H9 (cell line): Measurements from ENCODE around the gene TFR2. TPM values are rescaled to one million over a fixed set of nuclear protein-coding genes. Genes with fewer than 3 reads are reported as not detected.

Experiments used
- DNase-seq: peaks from one replicate; pipeline ENCODE4 v3.0.0-alpha.2; 2017
- H2AFZ ChIP-seq: one replicate; pipeline ENCODE4 v1.6.1; 2013; ENCODE audit warnings: mild to moderate bottlenecking, low read length, control low read depth, moderate library complexity
- H2AK5ac ChIP-seq: 2 replicates; pipeline ENCODE4 v1.6.1; 2013; ENCODE audit warnings: low read length, control low read depth, mixed read lengths; ENCODE audit not compliant: insufficient read length
- H2BK120ac ChIP-seq: one replicate; pipeline ENCODE4 v1.6.1; 2013; ENCODE audit warnings: low read depth, mild to moderate bottlenecking, low read length, control low read depth, inconsistent platforms; ENCODE audit not compliant: poor library complexity, severe bottlenecking
- H2BK12ac ChIP-seq: 2 replicates; pipeline ENCODE4 v1.6.1; 2013; ENCODE audit warnings: low read length, control low read depth, mixed read lengths, low read depth; ENCODE audit not compliant: insufficient read length
- H2BK15ac ChIP-seq: 2 replicates; pipeline ENCODE4 v1.6.1; 2013; ENCODE audit warnings: low read depth, low read length, control low read depth
- H2BK20ac ChIP-seq: one replicate; pipeline ENCODE4 v1.6.1; 2013; ENCODE audit warnings: low read depth, mild to moderate bottlenecking, low read length, control low read depth, inconsistent platforms; ENCODE audit not compliant: poor library complexity, severe bottlenecking
- H2BK5ac ChIP-seq: 2 replicates; pipeline ENCODE4 v1.6.1; 2013; ENCODE audit warnings: low read length, control low read depth, mixed read lengths; ENCODE audit not compliant: insufficient read length
- H3K14ac ChIP-seq: 2 replicates; pipeline ENCODE4 v1.6.1; 2013; ENCODE audit warnings: low read length, control low read depth; ENCODE audit not compliant: insufficient read depth
- H3K18ac ChIP-seq: 2 replicates; pipeline ENCODE4 v1.6.1; 2013; ENCODE audit warnings: low read depth, mild to moderate bottlenecking, mixed read lengths, low read length, control low read depth; ENCODE audit not compliant: insufficient read length
- H3K23ac ChIP-seq: 2 replicates; pipeline ENCODE4 v1.6.1; 2013; ENCODE audit warnings: low read length, control low read depth, mixed read lengths, low read depth; ENCODE audit not compliant: insufficient read length
- H3K23me2 ChIP-seq: 2 replicates; pipeline ENCODE4 v1.6.1; 2013; ENCODE audit warnings: low read depth, mild to moderate bottlenecking, mixed read lengths, low read length, control low read depth; ENCODE audit not compliant: insufficient read length, poor library complexity, severe bottlenecking
- H3K27ac ChIP-seq: 2 replicates; pipeline ENCODE4 v1.5.1; 2013; ENCODE audit warnings: low read length, control low read depth, mixed read lengths, low read depth; ENCODE audit not compliant: insufficient read length
- H3K27me3 ChIP-seq: 2 replicates; pipeline ENCODE4 v1.6.1; 2013; ENCODE audit warnings: low read length, control low read depth, inconsistent platforms; ENCODE audit not compliant: insufficient read depth
- H3K4ac ChIP-seq: 2 replicates; pipeline ENCODE4 v1.6.1; 2013; ENCODE audit warnings: low read depth, mild to moderate bottlenecking, control low read depth, inconsistent platforms, low read length, moderate library complexity
- H3K4me1 ChIP-seq: 2 replicates; pipeline ENCODE4 v1.6.1; 2013; ENCODE audit warnings: low read length, control low read depth, inconsistent platforms; ENCODE audit not compliant: insufficient read depth
- H3K4me2 ChIP-seq: 2 replicates; pipeline ENCODE4 v1.6.1; 2013; ENCODE audit warnings: low read length, control low read depth, mixed read lengths; ENCODE audit not compliant: insufficient read length, insufficient read depth
- H3K56ac ChIP-seq: 2 replicates; pipeline ENCODE4 v1.6.1; 2013; ENCODE audit warnings: low read depth, mild to moderate bottlenecking, mixed read lengths, low read length, control low read depth; ENCODE audit not compliant: insufficient read length
- H3K79me1 ChIP-seq: 2 replicates; pipeline ENCODE4 v1.6.1; 2013; ENCODE audit warnings: low read depth, mild to moderate bottlenecking, moderate library complexity, low read length, control low read depth, inconsistent platforms; ENCODE audit not compliant: insufficient read depth, poor library complexity, severe bottlenecking
- H3K79me2 ChIP-seq: 2 replicates; pipeline ENCODE4 v1.6.1; 2013; ENCODE audit warnings: low read length, control low read depth, inconsistent platforms; ENCODE audit not compliant: insufficient read depth
- H3K9ac ChIP-seq: 2 replicates; pipeline ENCODE4 v1.6.1; 2013; ENCODE audit warnings: low read length, control low read depth, mixed read lengths; ENCODE audit not compliant: insufficient read length; ENCODE audit errors: extremely low read depth
- H3K9me3 ChIP-seq: one replicate; pipeline ENCODE4 v1.6.1; 2013; ENCODE audit warnings: low read depth, low read length, inconsistent platforms; ENCODE audit not compliant: control insufficient read depth
- H3T11ph ChIP-seq: one replicate; pipeline ENCODE4 v1.6.1; 2013; ENCODE audit warnings: mild to moderate bottlenecking, low read length, control low read depth, inconsistent platforms
- H4K20me1 ChIP-seq: one replicate; pipeline ENCODE4 v1.6.1; 2013; ENCODE audit not compliant: control insufficient read depth, insufficient read length, insufficient read depth
- H4K5ac ChIP-seq: 2 replicates; pipeline ENCODE4 v1.6.1; 2013; ENCODE audit warnings: low read depth, mild to moderate bottlenecking, mixed read lengths, low read length, control low read depth; ENCODE audit not compliant: insufficient read length
- H4K8ac ChIP-seq: replicated peaks from 2 replicates; pipeline ENCODE4 v1.6.1; 2013; ENCODE audit warnings: low read length, control low read depth, mixed read lengths, low read depth; ENCODE audit not compliant: insufficient read length
- H4K91ac ChIP-seq: 2 replicates; pipeline ENCODE4 v1.6.1; 2013; ENCODE audit warnings: low read depth, mild to moderate bottlenecking, moderate library complexity, mixed read lengths, low read length, control low read depth; ENCODE audit not compliant: insufficient read length
- H3K27ac Mint-ChIP-seq, 3 experiments: 2 replicates in 2 of 3; 3 replicates in 1 of 3; pipeline ENCODE4 v1.8.0; 2020 to 2021; ENCODE audit warnings: mixed read lengths in 3 of 3, mild to moderate bottlenecking in 1 of 3, moderate library complexity in 1 of 3
- H3K27me3 Mint-ChIP-seq: 2 replicates; pipeline ENCODE4 v1.8.0; 2021; ENCODE audit warnings: low read depth, mild to moderate bottlenecking, moderate library complexity, mixed read lengths
- H3K36me3 Mint-ChIP-seq, 3 experiments: 2 replicates in 2 of 3; 3 replicates in 1 of 3; pipeline ENCODE4 v1.8.0; 2020 to 2021; ENCODE audit warnings: low read depth in 3 of 3, mixed read lengths in 3 of 3; ENCODE audit not compliant: insufficient read depth in 1 of 3
- H3K4me1 Mint-ChIP-seq, 2 experiments: 2 replicates each; pipeline ENCODE4 v1.8.0; 2020; ENCODE audit warnings: mixed read lengths in 2 of 2
- H3K4me3 Mint-ChIP-seq, 2 experiments: 2 replicates in 1 of 2; 3 replicates in 1 of 2; pipeline ENCODE4 v1.8.0; 2020 to 2021; ENCODE audit warnings: mild to moderate bottlenecking in 2 of 2, mixed read lengths in 2 of 2, moderate library complexity in 1 of 2
- H3K9me3 Mint-ChIP-seq, 2 experiments: 2 replicates in 1 of 2; 3 replicates in 1 of 2; pipeline ENCODE4 v1.8.0; 2020; ENCODE audit warnings: mild to moderate bottlenecking in 2 of 2, mixed read lengths in 2 of 2, moderate library complexity in 1 of 2
- WGBS: extraction: QIAGEN DNeasy Blood & Tissue Kit; methylation state at CpG from one replicate; pipeline ENCODE4 v1.1.7; 2013; ENCODE audit warnings: missing lambda C conversion rate, low lambda C conversion rate, mixed read lengths; ENCODE audit not compliant: insufficient read length; ENCODE audit errors: extremely low coverage; 5-methylcytosine and 5-hydroxymethylcytosine counted together
- total RNA-seq: library from RNA; stranded (reverse); gene quantifications from 2 replicates; pipeline ENCODE4 v1.2.1, GENCODE V29; 2021
- TF ChIP-seq, protein P1 (sequence below): fragments of 200-600 bp; sonication (generic); conservative IDR thresholded peaks from 3 replicates; pipeline ENCODE4 v1.8.0; 2021; ENCODE audit warnings: antibody characterized with exemption, mild to moderate bottlenecking

Gene TFR2
- total RNA-seq, 1 experiment from 2014 or later, result 2.3 TPM

DNA sequence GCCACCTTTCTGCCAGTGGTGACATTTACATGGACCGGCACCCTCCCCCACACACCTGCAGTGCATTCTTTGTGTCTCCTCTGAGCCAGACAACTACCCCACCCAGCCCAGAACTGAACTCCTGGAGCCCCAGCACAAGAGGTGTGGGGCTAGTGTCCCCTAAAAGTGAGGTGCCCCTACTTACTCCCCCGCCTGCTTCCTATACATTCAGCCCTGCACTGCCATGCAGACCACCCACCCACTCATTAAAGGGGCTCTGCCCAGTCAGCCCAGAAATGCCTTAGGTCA lies 69.6 kb downstream of the TFR2 start:
- Histone ChIP-seq H2BK20ac (no peak overlapping the region), H4K5ac (no peak overlapping the region), H2BK15ac (no peak overlapping the region), H2BK120ac (no peak overlapping the region), H3K27ac (no peak overlapping the region), H4K20me1 (no peaks in the 10 kb centered on the region), H3K79me1 (no peaks in the 10 kb centered on the region), H3K23me2 (peaks cover 9% of the 10 kb centered on the region), H3K27me3 (no peaks in the 10 kb centered on the region), H2BK5ac (no peak overlapping the region), H4K91ac (no peak overlapping the region), H3K56ac (no peak overlapping the region), H3K18ac (no peak overlapping the region), H2AFZ (no peak overlapping the region), H2BK12ac (no peak overlapping the region), H3K23ac (no peak overlapping the region), H3K9me3 (no peaks in the 10 kb centered on the region), H3K4me2 (no peak overlapping the region), H3T11ph (no peak overlapping the region), H3K4me1 (peaks cover 9% of the 10 kb centered on the region; the same call in 1 of the 2 replicates), H3K9ac (no peak overlapping the region), H4K8ac (no peak overlapping the region), H3K4ac (no peak overlapping the region), H3K14ac (no peak overlapping the region), H3K79me2 (no peaks in the 10 kb centered on the region), H2AK5ac (no peak overlapping the region)
- Mint-ChIP-seq H3K27ac (peak overlapping the region; percentile 77 to 93 (median 91); a peak in 5 of 7 replicates), H3K27me3 (peaks cover 5% of the 10 kb centered on the region), H3K4me3 (peak overlapping the region; percentile 2 to 29; a peak in 2 of 5 replicates), H3K4me1 (peaks cover 26 to 31% of the 10 kb centered on the region in 2 experiments), H3K9me3 (peaks cover 0 to 2% of the 10 kb centered on the region in 2 experiments; a peak in 1 of 5 replicates), H3K36me3 (peaks cover 6 to 14% (median 13%) of the 10 kb centered on the region in 3 experiments; a peak in 6 of 7 replicates)
- peak; percentile 64 for DNase-seq
- WGBS, result no CpG with 5 or more reads among the region's 2 CpGs
- TF ChIP-seq, protein P1, sequence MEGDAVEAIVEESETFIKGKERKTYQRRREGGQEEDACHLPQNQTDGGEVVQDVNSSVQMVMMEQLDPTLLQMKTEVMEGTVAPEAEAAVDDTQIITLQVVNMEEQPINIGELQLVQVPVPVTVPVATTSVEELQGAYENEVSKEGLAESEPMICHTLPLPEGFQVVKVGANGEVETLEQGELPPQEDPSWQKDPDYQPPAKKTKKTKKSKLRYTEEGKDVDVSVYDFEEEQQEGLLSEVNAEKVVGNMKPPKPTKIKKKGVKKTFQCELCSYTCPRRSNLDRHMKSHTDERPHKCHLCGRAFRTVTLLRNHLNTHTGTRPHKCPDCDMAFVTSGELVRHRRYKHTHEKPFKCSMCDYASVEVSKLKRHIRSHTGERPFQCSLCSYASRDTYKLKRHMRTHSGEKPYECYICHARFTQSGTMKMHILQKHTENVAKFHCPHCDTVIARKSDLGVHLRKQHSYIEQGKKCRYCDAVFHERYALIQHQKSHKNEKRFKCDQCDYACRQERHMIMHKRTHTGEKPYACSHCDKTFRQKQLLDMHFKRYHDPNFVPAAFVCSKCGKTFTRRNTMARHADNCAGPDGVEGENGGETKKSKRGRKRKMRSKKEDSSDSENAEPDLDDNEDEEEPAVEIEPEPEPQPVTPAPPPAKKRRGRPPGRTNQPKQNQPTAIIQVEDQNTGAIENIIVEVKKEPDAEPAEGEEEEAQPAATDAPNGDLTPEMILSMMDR, result no peak
